ENCODE results near the gene MYL7.
"Not testable (repeated sequence)": the region's sequence is repeated elsewhere in the genome, so short reads cannot be mapped to it uniquely, and the experiment has no call there.

Gene MYL7

DNA sequence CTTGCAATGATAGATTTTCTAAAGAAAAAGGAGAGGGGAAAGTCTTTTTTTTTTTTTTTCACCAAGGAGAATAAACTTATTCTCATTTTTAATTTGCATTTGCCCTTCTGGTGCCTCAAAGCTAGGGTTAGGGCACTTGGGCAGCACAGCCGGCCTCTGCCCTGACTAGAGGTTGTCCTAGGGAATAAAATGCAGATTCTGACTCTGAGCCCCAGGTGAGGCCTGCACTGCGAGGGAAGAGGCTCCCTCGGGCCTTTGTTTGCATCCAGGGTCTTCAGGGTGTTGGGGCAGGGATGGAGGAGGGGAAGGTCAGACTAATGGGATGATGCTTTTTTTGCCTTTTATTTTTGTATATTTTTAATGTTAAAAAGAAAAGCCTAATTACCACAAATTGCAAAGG is 7.8 kb downstream of the MYL7 start:
- Histone ChIP-seq H3K9ac (ENCODE audit: insufficient read length) (no peak overlapping the region), H3K4me3 (no peak overlapping the region), H3K36me3 (ENCODE audit: insufficient read depth, low read length) (no peaks in the 10 kb centered on the region), H3K27ac (no peak overlapping the region), H3K9me3 (ENCODE audit: low read depth, low read length) (no peaks in the 10 kb centered on the region)
- TF ChIP-seq POLR2AphosphoS5 (IDR thresholded peaks at IDR 0.05; ENCODE audit: borderline replicate concordance, low read depth, low read length), result no peak
- no peak for TF ChIP-seq FOXP2 (optimal IDR thresholded peaks at IDR 0.05; ENCODE audit: control extremely low read depth, extremely low read length, insufficient read depth)
- TF ChIP-seq EZH2 (IDR thresholded peaks at IDR 0.05), result no peak
- DNase-seq (ENCODE audit: low read depth, low spot score), result no peak

DNA sequence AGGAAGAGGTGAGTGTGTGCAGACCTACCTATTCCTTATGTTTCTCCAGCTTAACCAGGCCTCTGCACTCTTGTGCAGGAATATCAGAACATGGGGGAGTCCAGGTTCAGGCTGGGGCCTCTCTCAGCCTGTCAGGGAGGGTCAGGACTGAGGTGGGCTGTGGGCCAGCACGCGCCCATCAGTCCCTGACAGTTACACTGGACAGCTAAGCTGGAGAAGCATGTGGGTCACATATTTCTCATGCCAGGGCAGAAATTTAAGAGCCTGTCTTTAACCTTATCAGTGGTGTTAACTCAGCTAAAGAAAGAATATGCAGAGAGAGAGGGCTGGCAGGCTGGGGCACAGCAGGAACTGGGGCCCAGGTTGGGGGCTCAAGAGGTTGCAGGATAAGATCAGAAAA is 9.1 kb downstream of the MYL7 start:
- no peak overlapping the region for H3K27ac ChIP-seq
- DNase-seq (ENCODE audit: low read depth, low spot score), result no peak
- TF ChIP-seq POLR2AphosphoS5 (IDR thresholded peaks at IDR 0.05; ENCODE audit: borderline replicate concordance, low read depth, low read length) (no peak), EZH2 (IDR thresholded peaks at IDR 0.05) (no peak), FOXP2 (optimal IDR thresholded peaks at IDR 0.05; ENCODE audit: control extremely low read depth, extremely low read length, insufficient read depth) (no peak)
- H3K4me3 ChIP-seq, result no peak overlapping the region
- no peaks in the 10 kb centered on the region for H3K36me3 ChIP-seq (ENCODE audit: insufficient read depth, low read length)
- no peaks in the 10 kb centered on the region for H3K9me3 ChIP-seq (ENCODE audit: low read depth, low read length)
- H3K9ac ChIP-seq (ENCODE audit: insufficient read length), result no peak overlapping the region

DNA sequence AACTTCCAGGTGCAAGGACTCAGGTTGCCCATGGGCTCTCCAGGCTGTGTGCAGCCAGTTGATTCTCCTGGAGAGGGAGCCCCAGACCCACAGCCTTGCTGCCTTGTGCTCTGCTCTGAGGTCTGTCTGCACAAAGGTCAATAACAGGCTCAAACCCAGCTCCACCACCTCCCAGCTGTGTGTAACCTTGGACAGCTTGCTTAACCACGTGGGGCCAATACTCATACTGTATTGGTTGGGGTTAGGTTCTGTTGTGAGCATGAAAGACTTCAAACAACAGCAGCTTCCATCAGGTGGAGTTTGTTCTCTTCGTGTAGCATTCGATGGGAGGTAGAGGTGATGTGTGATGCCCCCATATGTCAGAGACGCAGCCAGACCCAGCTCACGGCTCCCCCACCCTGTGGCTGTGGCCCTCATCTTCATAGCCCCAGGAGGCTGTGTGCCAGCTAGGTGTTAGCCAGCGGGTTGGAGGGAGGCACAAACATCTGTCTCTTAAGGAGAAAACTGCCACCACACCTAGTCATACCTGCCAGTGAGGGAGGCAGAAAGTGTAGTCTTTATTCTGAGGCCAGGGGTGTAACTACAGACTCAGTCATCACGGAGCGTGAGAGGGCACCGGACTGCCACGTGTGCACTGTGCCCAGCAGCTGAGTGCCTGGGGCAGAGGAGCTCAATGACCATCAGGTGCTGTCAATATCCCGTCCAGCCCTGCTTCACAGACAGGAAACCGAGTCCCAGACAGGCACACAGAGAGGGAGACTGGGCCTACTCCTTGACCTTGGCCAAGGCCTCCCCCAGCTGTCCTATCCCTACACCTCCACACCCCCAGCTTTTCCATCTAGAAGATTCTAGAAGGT is 9.7 kb downstream of the MYL7 start:
- TF ChIP-seq EZH2 (IDR thresholded peaks at IDR 0.05) (no peak), POLR2AphosphoS5 (IDR thresholded peaks at IDR 0.05; ENCODE audit: borderline replicate concordance, low read depth, low read length) (no peak), FOXP2 (optimal IDR thresholded peaks at IDR 0.05; ENCODE audit: control extremely low read depth, extremely low read length, insufficient read depth) (no peak)
- Histone ChIP-seq H3K4me3 (no peak overlapping the region), H3K36me3 (ENCODE audit: insufficient read depth, low read length) (no peaks in the 10 kb centered on the region), H3K9me3 (ENCODE audit: low read depth, low read length) (no peaks in the 10 kb centered on the region), H3K9ac (ENCODE audit: insufficient read length) (no peak overlapping the region), H3K27ac (no peak overlapping the region)
- DNase-seq (ENCODE audit: low read depth, low spot score), result no peak

DNA sequence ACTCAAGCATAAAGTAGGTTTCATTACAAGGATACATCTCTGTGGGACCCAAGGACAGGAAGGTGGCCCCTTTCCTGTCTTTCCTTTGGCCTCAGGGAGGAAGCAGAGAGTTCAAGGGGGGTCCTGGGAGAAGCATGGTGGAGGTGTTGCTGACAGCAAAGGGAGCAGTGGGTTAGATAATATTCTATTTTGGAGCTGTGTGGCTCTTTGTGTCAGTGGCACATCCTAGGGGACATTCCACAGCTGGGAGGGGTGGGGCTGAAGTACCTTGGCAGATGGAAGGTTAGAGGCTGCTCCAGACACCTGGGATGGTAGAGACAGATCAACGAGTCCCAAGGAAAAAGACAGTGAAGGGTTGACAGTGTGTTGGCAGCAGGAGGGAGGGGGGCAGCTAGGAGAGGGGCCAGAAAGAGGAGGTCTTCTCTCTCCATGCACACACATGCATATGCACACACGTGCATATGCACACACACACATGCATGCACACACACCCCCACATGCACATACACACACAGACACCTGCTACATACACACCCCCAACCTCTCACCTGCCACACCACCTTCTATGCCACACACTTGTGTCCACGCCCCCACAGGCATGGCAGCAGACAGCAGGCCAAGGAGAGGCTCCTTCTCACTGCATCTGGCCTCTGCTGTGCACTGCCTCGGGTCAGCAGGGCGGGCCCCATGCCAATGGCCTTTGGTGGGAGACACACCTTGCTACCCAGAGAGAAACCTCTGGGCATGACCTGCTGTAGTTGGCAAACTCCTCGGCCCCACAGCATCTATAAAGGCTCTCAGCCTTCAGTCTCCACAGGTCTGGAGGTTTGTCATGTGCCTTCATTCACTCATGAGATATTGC is 12.2 kb downstream of the MYL7 start:
- no peaks in the 10 kb centered on the region for H3K36me3 ChIP-seq (ENCODE audit: insufficient read depth, low read length)

DNA sequence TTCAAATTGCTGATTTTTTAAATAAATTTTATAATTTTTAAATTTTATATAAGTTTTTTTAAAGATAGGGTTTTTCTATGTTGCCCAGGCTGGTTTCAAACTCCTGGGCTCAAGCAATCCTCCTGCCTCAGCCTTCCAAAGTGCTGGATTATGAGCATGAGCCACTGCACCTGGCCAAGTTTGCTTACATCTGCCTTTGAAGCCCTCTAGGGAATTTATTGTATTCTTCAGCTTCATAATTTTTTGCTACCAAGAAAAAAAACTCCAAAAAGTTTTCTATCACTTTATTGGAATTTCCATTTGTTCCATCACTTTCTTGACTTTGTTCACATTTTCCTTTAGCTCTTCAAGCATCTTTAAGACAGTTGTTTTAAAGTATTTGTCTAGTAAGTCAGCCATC is 14.0 kb downstream of the MYL7 start:
- H3K9ac ChIP-seq (ENCODE audit: insufficient read length), result no peak overlapping the region
- no peak overlapping the region for H3K27ac ChIP-seq
- no peaks in the 10 kb centered on the region for H3K9me3 ChIP-seq (ENCODE audit: low read depth, low read length)
- no peaks in the 10 kb centered on the region; the same call in 1 of the 2 replicates for H3K36me3 ChIP-seq (ENCODE audit: insufficient read depth, low read length)
- H3K4me3 ChIP-seq, result no peak overlapping the region
- DNase-seq (ENCODE audit: low read depth, low spot score), result no peak
- TF ChIP-seq POLR2AphosphoS5 (IDR thresholded peaks at IDR 0.05; ENCODE audit: borderline replicate concordance, low read depth, low read length), result no peak
- no peak for TF ChIP-seq FOXP2 (optimal IDR thresholded peaks at IDR 0.05; ENCODE audit: control extremely low read depth, extremely low read length, insufficient read depth)
- no peak for TF ChIP-seq EZH2 (IDR thresholded peaks at IDR 0.05)

More for the DNA sequence above, 12.2 kb downstream of the MYL7 start:
- no peak overlapping the region for H3K27ac ChIP-seq
- H3K9me3 ChIP-seq (ENCODE audit: low read depth, low read length), result no peaks in the 10 kb centered on the region
- H3K9ac ChIP-seq (ENCODE audit: insufficient read length), result no peak overlapping the region
- no peak overlapping the region for H3K4me3 ChIP-seq
- DNase-seq (ENCODE audit: low read depth, low spot score), result no peak
- no peak for TF ChIP-seq EZH2 (IDR thresholded peaks at IDR 0.05)
- no peak for TF ChIP-seq FOXP2 (optimal IDR thresholded peaks at IDR 0.05; ENCODE audit: control extremely low read depth, extremely low read length, insufficient read depth)
- no peak for TF ChIP-seq POLR2AphosphoS5 (IDR thresholded peaks at IDR 0.05; ENCODE audit: borderline replicate concordance, low read depth, low read length)

DNA sequence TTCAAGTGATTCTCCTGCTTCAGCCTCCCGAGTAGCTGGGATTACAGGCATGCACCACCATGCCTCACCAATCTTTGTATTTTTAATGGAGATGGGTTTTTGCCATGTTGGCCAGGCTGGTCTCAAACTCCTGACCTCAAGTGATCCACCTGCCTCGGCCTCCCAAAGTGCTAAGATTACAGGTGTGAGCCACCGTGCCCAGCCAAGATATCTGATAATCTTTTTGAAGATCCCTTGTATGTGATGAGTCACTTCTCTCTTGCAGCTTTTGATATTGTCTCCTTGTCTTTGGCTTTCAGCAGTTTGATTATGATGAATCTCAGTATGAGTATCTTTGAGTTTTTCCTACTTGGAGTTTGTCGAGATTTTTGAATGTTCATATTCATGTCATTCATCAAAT is 14.6 kb downstream of the MYL7 start:
- not testable (repeated sequence) for H3K9me3 ChIP-seq (ENCODE audit: low read depth, low read length); DNase-seq (ENCODE audit: low read depth, low spot score); H3K36me3 ChIP-seq (ENCODE audit: insufficient read depth, low read length); H3K9ac ChIP-seq (ENCODE audit: insufficient read length); H3K27ac ChIP-seq; H3K4me3 ChIP-seq

DNA sequence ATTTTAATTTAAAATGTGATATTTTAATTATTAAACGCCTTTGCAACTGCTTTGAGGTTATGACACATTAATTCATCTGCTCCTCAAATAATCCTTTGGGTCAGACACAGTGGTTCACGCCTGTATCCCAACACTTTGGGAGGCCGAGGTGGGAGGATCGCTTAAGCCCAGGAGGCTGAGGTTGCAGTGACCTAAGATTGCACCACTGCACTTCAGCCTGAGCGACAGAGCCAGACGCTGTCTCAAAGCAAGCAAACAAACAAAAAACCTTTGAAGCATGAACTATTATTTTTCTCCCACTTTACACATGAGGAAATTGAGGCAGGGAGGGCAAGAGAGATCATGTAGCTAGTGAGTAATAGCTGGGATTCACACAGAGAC is 16.3 kb downstream of the MYL7 start:
- Histone ChIP-seq H3K4me3 (no peak overlapping the region), H3K36me3 (ENCODE audit: insufficient read depth, low read length) (peaks cover 22% of the 10 kb centered on the region), H3K9ac (ENCODE audit: insufficient read length) (no peak overlapping the region), H3K27ac (no peak overlapping the region), H3K9me3 (ENCODE audit: low read depth, low read length) (no peaks in the 10 kb centered on the region)
- TF ChIP-seq POLR2AphosphoS5 (IDR thresholded peaks at IDR 0.05; ENCODE audit: borderline replicate concordance, low read depth, low read length), result no peak
- no peak for TF ChIP-seq FOXP2 (optimal IDR thresholded peaks at IDR 0.05; ENCODE audit: control extremely low read depth, extremely low read length, insufficient read depth)
- no peak for TF ChIP-seq EZH2 (IDR thresholded peaks at IDR 0.05)
- no peak for DNase-seq (ENCODE audit: low read depth, low spot score)

DNA sequence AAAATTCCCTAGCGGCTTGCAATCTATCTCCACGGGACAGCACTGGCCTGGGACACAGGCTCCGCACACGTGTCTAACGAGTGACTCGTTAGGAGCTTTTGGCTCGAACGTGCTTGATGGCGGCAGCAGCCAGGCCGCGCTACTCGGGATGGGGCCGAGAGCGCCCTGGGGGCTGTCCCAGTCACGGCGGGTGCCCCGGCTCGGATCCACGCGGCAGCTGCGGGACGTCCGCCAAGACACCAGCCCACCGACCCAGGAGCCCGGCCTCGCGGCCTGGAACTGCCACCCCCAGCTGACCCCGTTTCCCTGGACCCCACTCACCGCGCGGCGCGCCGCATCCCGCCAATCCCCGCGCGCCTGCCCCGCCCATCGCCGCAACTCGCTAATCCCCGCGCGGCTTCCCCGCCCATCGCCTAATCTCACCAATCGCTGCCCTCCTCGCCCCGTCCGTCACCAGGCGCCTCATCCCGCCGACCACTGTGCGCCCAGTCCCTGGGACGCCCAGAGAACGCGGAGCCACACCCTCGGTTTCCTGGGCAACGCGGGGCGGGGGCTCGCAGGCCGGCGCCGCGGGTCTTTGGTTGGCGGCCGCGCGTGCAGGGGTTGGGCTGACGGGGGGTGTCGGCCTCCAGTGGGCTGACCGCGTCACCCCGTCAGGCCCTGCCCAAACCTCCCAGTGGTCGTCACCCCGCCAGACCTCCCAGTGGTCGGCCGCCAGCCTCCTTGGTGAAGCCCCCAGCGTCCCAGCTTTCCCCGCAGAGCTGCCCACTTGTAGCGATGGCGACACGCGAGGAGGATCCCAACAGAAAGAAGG is 17.7 kb downstream of the MYL7 start, which contains the start of gene POLD2:
POLD2 (minus strand) TSS at position 359 of the 814 bp plus-strand sequence. CDS start 1,495 bp downstream, outside the sequence.
- Histone ChIP-seq H3K9me3 (ENCODE audit: low read depth, low read length) (no peaks in the 10 kb centered on the region), H3K27ac (peak within 1 kb of the TSS; percentile 45; the same call in 1 of the 2 replicates), H3K4me3 (peak within 1 kb of the TSS; percentile 94), H3K36me3 (ENCODE audit: insufficient read depth, low read length) (peaks cover 34% of the 10 kb centered on the region), H3K9ac (ENCODE audit: insufficient read length) (peak within 1 kb of the TSS; percentile 90)
- TF ChIP-seq POLR2AphosphoS5 (IDR thresholded peaks at IDR 0.05; ENCODE audit: borderline replicate concordance, low read depth, low read length) (peak; percentile 77), EZH2 (IDR thresholded peaks at IDR 0.05) (no peak), FOXP2 (optimal IDR thresholded peaks at IDR 0.05; ENCODE audit: control extremely low read depth, extremely low read length, insufficient read depth) (no peak)
- peak; percentile 40 for DNase-seq (ENCODE audit: low read depth, low spot score)
